ENCODE measurements around the gene PIKFYVE.
A peak's percentile ranks its signal among the peaks of the same experiment; 100 is the strongest.
"Not testable (repeated sequence)": the region's sequence is repeated elsewhere in the genome, so short reads cannot be mapped to it uniquely, and the experiment has no call there.

The PIKFYVE gene

DNA sequence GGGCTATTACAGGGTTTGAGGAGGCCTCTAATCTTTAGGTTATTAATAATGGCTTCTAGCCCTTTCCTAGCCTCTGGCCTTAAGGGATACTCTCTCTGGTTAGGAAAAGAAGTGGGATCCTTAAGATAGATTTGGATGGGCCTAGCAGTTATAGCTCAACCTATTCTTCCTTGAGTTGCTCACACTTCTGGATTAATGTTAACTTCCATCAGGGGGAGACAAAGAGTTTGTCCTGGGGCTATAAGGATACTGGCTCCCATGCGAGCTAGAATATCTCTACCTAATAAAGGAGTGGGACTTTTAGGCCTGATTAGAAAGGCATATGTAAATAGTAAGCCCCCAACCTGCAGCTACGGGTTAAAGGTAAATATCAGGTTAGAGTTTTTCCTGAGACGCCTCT, 126.2 kb downstream of the PIKFYVE start:
- ChIA-PET CTCF (interaction anchor here (0.6 to 1.9 kb wide), 4 partner anchors 13 to 290 kb away, joined by 3 to 5 read pairs (median 4); no protein-coding TSS in a partner anchor), POLR2A (no interaction called here)
- no peaks in the 10 kb centered on the region for H3K9me3 ChIP-seq (ENCODE audit: control insufficient read depth, insufficient read depth, low read depth, low read length)
- H3K4me3 ChIP-seq (ENCODE audit: low read depth, low read length) = no peak overlapping the region
- H3K36me3 ChIP-seq (ENCODE audit: control insufficient read depth in 2 of 2, insufficient read depth in 1 of 2, low read length in 2 of 2) = no peaks in the 10 kb centered on the region
- no peaks in the 10 kb centered on the region for H3K4me1 ChIP-seq (ENCODE audit: control insufficient read depth, insufficient read depth, low read length)
- TF ChIP-seq ZNF366 (tag by site-specific recombination; conservative IDR thresholded peaks at IDR 0.05) (no peak), YY1 (tag by site-specific recombination; IDR thresholded peaks at IDR 0.05) (no peak), ZNF423 (tag by site-specific recombination; IDR thresholded peaks at IDR 0.05) (no peak), GFI1B (tag by site-specific recombination; IDR thresholded peaks at IDR 0.05) (no peak), ZBTB49 (tag by site-specific recombination; IDR thresholded peaks at IDR 0.05; ENCODE audit: low read depth) (no peak)
- TF ChIP-seq, protein P1, sequence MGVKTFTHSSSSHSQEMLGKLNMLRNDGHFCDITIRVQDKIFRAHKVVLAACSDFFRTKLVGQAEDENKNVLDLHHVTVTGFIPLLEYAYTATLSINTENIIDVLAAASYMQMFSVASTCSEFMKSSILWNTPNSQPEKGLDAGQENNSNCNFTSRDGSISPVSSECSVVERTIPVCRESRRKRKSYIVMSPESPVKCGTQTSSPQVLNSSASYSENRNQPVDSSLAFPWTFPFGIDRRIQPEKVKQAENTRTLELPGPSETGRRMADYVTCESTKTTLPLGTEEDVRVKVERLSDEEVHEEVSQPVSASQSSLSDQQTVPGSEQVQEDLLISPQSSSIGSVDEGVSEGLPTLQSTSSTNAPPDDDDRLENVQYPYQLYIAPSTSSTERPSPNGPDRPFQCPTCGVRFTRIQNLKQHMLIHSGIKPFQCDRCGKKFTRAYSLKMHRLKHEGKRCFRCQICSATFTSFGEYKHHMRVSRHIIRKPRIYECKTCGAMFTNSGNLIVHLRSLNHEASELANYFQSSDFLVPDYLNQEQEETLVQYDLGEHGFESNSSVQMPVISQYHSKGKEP (tag by site-specific recombination; IDR thresholded peaks at IDR 0.05) = no peak
- TF ChIP-seq, protein P2, sequence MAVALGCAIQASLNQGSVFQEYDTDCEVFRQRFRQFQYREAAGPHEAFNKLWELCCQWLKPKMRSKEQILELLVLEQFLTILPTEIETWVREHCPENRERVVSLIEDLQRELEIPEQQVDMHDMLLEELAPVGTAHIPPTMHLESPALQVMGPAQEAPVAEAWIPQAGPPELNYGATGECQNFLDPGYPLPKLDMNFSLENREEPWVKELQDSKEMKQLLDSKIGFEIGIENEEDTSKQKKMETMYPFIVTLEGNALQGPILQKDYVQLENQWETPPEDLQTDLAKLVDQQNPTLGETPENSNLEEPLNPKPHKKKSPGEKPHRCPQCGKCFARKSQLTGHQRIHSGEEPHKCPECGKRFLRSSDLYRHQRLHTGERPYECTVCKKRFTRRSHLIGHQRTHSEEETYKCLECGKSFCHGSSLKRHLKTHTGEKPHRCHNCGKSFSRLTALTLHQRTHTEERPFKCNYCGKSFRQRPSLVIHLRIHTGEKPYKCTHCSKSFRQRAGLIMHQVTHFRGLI (tag by site-specific recombination; IDR thresholded peaks at IDR 0.05) = no peak
- no peak overlapping the region for H3K27ac ChIP-seq (ENCODE audit: extremely low read depth, low read depth, low read length)

GRCh38 chr2:208396796-208397195, 130.7 kb downstream of the PIKFYVE start:
- H3K4me1 ChIP-seq (ENCODE audit: control insufficient read depth, insufficient read depth, low read length); H3K27ac ChIP-seq (ENCODE audit: extremely low read depth, low read depth, low read length); CTCF ChIA-PET; POLR2A ChIA-PET; H3K4me3 ChIP-seq (ENCODE audit: low read depth, low read length); H3K36me3 ChIP-seq (ENCODE audit: control insufficient read depth in 2 of 2, insufficient read depth in 1 of 2, low read length in 2 of 2); H3K9me3 ChIP-seq (ENCODE audit: control insufficient read depth, insufficient read depth, low read depth, low read length): not testable (repeated sequence)
- TF ChIP-seq ZNF146 (tag by site-specific recombination; IDR thresholded peaks at IDR 0.05) = peak; percentile 57; the same call in 1 of the 2 replicates

- ChIA-PET POLR2A (no interaction called here), CTCF (interaction anchor here (0.6 to 1.4 kb wide), 4 partner anchors 8 to 935 kb away, joined by 3 to 8 read pairs (median 4); no protein-coding TSS in a partner anchor)
- H3K4me3 ChIP-seq (ENCODE audit: low read depth, low read length) = no peak overlapping the region
- TF ChIP-seq ZNF2 (tag by site-specific recombination; IDR thresholded peaks at IDR 0.05) (no peak), ZNF571 (tag by site-specific recombination; IDR thresholded peaks at IDR 0.05) (no peak), ZNF184 (tag by site-specific recombination; IDR thresholded peaks at IDR 0.05) (no peak), ZNF660 (tag by site-specific recombination; IDR thresholded peaks at IDR 0.05) (no peak), ZNF776 (tag by site-specific recombination; IDR thresholded peaks at IDR 0.05; ENCODE audit: borderline replicate concordance) (no peak), MZF1 (tag by site-specific recombination; IDR thresholded peaks at IDR 0.05; ENCODE audit: borderline replicate concordance) (no peak), ZNF623 (tag by site-specific recombination; IDR thresholded peaks at IDR 0.05) (no peak), ZNF692 (tag by site-specific recombination; IDR thresholded peaks at IDR 0.05) (no peak)
- TF ChIP-seq, protein P3, sequence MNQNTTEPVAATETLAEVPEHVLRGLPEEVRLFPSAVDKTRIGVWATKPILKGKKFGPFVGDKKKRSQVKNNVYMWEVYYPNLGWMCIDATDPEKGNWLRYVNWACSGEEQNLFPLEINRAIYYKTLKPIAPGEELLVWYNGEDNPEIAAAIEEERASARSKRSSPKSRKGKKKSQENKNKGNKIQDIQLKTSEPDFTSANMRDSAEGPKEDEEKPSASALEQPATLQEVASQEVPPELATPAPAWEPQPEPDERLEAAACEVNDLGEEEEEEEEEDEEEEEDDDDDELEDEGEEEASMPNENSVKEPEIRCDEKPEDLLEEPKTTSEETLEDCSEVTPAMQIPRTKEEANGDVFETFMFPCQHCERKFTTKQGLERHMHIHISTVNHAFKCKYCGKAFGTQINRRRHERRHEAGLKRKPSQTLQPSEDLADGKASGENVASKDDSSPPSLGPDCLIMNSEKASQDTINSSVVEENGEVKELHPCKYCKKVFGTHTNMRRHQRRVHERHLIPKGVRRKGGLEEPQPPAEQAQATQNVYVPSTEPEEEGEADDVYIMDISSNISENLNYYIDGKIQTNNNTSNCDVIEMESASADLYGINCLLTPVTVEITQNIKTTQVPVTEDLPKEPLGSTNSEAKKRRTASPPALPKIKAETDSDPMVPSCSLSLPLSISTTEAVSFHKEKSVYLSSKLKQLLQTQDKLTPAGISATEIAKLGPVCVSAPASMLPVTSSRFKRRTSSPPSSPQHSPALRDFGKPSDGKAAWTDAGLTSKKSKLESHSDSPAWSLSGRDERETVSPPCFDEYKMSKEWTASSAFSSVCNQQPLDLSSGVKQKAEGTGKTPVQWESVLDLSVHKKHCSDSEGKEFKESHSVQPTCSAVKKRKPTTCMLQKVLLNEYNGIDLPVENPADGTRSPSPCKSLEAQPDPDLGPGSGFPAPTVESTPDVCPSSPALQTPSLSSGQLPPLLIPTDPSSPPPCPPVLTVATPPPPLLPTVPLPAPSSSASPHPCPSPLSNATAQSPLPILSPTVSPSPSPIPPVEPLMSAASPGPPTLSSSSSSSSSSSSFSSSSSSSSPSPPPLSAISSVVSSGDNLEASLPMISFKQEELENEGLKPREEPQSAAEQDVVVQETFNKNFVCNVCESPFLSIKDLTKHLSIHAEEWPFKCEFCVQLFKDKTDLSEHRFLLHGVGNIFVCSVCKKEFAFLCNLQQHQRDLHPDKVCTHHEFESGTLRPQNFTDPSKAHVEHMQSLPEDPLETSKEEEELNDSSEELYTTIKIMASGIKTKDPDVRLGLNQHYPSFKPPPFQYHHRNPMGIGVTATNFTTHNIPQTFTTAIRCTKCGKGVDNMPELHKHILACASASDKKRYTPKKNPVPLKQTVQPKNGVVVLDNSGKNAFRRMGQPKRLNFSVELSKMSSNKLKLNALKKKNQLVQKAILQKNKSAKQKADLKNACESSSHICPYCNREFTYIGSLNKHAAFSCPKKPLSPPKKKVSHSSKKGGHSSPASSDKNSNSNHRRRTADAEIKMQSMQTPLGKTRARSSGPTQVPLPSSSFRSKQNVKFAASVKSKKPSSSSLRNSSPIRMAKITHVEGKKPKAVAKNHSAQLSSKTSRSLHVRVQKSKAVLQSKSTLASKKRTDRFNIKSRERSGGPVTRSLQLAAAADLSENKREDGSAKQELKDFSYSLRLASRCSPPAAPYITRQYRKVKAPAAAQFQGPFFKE (tag by site-specific recombination; IDR thresholded peaks at IDR 0.05; ENCODE audit: borderline replicate concordance) = no peak
Observed at GRCh38 chr2:208399201-208399600, 133.1 kb downstream of the PIKFYVE start.

More at GRCh38 chr2:208399201-208399600, 133.1 kb downstream of the PIKFYVE start:
- no peaks in the 10 kb centered on the region for H3K36me3 ChIP-seq (ENCODE audit: control insufficient read depth in 2 of 2, insufficient read depth in 1 of 2, low read length in 2 of 2)
- no peaks in the 10 kb centered on the region for H3K9me3 ChIP-seq (ENCODE audit: control insufficient read depth, insufficient read depth, low read depth, low read length)
- no peak overlapping the region for H3K27ac ChIP-seq (ENCODE audit: extremely low read depth, low read depth, low read length)
- H3K4me1 ChIP-seq (ENCODE audit: control insufficient read depth, insufficient read depth, low read length) = no peaks in the 10 kb centered on the region
